Smooth muscle cell of bladder (primary cell): ENCODE data around the gene CDON. TPM values are rescaled to one million over a fixed set of nuclear protein-coding genes. Genes with fewer than 3 reads are reported as not detected.

ENCODE experiments used
- total RNA-seq: library from RNA; depleted of rRNA; stranded (reverse); fragments of >200 nt; gene quantifications from 2 replicates; pipeline ENCODE4 v1.2.3, GENCODE V29; 2014

Gene CDON, protein sequence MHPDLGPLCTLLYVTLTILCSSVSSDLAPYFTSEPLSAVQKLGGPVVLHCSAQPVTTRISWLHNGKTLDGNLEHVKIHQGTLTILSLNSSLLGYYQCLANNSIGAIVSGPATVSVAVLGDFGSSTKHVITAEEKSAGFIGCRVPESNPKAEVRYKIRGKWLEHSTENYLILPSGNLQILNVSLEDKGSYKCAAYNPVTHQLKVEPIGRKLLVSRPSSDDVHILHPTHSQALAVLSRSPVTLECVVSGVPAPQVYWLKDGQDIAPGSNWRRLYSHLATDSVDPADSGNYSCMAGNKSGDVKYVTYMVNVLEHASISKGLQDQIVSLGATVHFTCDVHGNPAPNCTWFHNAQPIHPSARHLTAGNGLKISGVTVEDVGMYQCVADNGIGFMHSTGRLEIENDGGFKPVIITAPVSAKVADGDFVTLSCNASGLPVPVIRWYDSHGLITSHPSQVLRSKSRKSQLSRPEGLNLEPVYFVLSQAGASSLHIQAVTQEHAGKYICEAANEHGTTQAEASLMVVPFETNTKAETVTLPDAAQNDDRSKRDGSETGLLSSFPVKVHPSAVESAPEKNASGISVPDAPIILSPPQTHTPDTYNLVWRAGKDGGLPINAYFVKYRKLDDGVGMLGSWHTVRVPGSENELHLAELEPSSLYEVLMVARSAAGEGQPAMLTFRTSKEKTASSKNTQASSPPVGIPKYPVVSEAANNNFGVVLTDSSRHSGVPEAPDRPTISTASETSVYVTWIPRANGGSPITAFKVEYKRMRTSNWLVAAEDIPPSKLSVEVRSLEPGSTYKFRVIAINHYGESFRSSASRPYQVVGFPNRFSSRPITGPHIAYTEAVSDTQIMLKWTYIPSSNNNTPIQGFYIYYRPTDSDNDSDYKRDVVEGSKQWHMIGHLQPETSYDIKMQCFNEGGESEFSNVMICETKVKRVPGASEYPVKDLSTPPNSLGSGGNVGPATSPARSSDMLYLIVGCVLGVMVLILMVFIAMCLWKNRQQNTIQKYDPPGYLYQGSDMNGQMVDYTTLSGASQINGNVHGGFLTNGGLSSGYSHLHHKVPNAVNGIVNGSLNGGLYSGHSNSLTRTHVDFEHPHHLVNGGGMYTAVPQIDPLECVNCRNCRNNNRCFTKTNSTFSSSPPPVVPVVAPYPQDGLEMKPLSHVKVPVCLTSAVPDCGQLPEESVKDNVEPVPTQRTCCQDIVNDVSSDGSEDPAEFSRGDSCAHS (N-terminal part only)
- 8.8 and 16.9 TPM in 2 replicates for total RNA-seq

DNA sequence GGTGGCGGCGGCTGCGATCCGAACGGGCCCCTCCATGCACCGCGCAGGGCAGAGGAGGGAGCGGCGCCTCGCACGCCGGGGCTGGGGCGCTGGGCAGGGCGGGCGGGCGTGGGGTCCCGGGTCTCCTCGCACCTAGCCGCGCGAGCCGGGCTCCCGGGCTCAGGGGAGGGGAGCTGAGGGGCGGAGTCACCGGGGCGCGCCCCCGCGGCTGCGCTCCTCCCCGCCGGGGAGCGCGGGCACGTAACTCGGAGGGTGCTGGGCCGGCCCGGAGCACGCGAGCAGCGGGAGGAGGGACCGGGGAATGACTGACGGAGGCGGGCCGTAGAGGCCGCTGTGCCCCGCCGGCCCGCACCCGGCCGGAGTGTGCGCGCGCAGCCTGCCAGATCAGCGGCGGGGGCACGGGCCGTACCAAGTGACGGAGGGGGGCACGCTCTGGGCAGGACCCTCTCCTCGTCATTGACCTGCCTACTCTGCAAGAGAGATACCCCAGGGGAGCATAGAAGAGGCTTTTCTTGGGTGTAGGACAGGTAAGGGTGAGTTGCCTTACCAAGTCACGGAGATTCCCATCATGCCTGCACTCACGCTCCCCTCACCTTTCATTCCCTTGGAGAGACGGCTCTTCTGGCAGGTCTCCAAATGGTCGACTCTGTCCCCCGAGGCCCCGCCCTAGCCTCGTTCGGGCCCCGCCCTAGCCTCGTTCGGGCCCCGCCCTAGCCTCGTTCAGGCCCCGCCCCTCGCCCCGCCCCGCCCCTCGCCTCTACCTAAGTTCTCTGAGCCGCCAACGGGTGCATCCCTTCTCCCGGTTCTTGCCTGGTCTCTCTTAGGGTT, at the start of gene CDON:
CDON (minus strand) TSS at position 188 of the 828 bp plus-strand sequence. CDS start 39,390 bp downstream, outside the sequence.

DNA sequence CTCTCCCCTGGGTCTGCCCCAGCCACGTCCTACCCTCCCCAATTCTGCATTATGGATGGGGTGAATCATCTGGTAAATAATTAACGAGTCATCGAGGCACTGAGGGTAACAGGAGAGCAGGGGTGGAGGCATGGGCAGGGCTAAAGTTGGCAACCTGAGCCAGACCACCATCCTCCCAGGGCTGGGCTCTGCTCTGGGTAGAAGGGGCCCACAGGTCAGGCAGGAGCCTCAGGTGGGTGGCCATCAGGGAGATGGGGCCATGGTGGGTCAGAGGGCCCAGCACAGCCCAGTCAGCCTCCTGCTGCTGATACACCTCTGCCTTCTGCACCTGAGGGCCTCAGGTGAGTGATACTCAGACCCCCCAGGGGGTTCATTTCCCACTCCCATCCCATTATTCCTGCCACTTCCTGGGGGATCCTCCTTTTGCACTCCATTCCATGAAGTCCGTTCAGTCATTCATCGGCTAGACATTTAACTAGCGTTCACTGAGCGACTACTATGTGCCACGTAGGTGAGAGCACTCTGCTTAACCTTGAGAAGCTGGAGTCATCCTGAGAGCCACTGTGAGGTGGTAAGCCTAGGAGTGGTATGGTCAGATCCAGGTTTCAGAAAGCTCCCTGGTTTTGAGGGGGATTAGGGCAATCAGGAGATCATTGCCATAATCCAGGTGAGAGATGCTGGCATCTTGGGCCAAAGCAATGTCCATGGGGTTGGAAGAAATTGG, 116.7 kb downstream of the CDON start, which contains the start of gene VSIG10L2:
VSIG10L2 (plus strand) TSS at position 248 of the 724 bp plus-strand sequence; CDS start at position 260, 12 bp downstream.

Other genes starting within 250 kb of the CDON start
- not detected in 2 replicates for gene PATE4, start 229.6 kb downstream of the CDON start, total RNA-seq
- gene HYLS1, start 175.2 kb downstream of the CDON start, total RNA-seq: 3.7 and 4.9 TPM in 2 replicates
- gene PUS3, start 159.7 kb downstream of the CDON start, total RNA-seq: 11.4 and 13.0 TPM in 2 replicates
- not detected in 2 replicates for gene DDX25, start 158.4 kb downstream of the CDON start, total RNA-seq
- gene VSIG10L2, start 116.8 kb downstream of the CDON start, total RNA-seq: 0.14 TPM in 1 of 2 replicates, not detected in the other
- 26.0 and 30.5 TPM in 2 replicates for gene RPUSD4, start 148.8 kb upstream of the CDON start, total RNA-seq
- 14.4 and 20.1 TPM in 2 replicates for gene FAM118B, start 148.9 kb upstream of the CDON start, total RNA-seq
- gene SRPRA, start 206.0 kb upstream of the CDON start, total RNA-seq: 44.9 and 51.1 TPM in 2 replicates
- 9.5 and 10.7 TPM in 2 replicates for gene FOXRED1, start 206.3 kb upstream of the CDON start, total RNA-seq
- 2.5 and 3.0 TPM in 2 replicates for gene TIRAP, start 220.2 kb upstream of the CDON start, total RNA-seq
- gene DCPS, start 241.2 kb upstream of the CDON start, total RNA-seq: 9.8 and 13.0 TPM in 2 replicates